Stimulated activated CD8-positive, alpha-beta memory T cell treated with anti-CD3 and anti-CD28 coated beads, Interleukin-4, amount 100 ng/mL, for 48 hours (primary cell): Measurements from ENCODE around the gene SMIM45.
A peak's percentile ranks its signal among the peaks of the same experiment; 100 is the strongest.
"Not testable (repeated sequence)": the region's sequence is repeated elsewhere in the genome, so short reads cannot be mapped to it uniquely, and the experiment has no call there.

Source experiments
- DNase-seq: peaks from one replicate; pipeline ENCODE4 v3.0.0-alpha.2; 2020

SMIM45 gene

DNA sequence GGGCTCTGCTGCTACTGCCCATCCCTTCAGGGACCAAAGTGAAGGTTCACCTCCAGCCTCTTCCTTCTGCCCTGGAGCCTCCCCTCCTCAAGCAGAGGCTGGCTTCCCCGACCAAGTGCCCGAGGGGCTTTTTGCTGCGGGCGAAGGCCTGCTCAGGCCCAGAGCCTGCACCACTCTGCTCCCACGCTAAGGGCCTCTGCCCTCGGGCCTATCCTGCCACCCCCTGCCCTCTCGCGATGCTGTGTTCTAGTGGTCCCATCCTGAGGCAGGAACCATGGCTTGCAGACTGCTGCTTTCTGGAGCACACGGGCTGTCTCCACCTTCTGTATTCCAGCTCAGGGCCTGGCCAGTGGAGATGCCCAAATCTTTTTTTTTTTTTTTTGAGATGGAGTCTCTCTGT lies 16.4 kb upstream of the SMIM45 start:
- no peak for DNase-seq

DNA sequence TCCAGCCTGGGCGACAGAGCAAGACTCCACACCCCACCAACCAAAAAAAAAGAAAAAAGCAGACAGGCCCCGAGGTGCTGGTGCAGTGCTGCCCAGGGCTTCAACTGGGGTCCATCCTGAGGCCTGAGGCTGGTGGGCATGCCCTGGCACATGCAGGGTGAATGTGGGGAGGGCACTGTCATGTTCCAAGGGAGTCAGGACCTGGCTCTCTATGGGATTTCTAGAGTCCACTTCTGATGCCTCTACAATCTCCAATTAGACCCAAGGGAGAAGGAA lies 15.1 kb upstream of the SMIM45 start:
- DNase-seq: no peak

DNA sequence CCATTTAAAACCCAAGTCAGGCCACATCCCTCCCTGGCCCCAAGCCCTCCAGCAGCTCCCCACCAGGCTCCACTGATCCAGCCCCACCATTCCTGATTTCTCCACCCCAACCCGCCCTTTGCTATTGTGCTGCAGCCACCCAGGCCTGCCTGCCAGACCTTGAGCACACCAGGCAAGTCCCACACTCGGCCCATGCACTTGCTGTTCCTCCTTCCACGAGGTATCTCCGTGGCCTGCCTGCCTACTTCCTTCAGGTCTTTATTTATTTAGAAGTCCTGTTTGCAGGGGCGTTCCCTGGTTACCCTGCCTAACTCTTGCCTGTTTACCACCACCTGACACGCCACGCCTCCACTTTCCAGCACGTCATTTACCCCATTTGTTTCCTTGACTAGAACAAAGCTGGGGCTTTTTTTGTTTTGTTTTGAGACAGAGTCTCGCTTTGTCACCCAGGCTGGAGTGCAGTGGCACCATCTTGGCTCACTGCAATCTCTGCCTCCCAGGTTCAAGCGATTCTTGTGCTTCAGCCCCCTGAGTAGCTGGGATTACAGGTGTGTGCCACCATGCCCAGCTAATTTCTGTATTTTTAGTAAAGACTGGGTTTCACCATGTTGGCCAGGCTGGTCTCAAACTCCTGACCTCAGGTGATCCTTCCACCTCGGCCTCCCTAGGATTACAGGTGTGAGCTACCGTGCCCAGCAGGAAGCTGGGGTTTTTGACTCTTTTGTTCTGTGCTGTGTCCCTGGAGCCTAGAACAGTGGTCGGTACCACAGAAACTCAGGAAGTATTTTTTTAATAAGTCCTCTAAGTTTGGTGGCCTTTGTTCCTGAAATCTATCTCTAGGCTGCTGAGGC lies 11.7 kb upstream of the SMIM45 start:
- DNase-seq: peak; percentile 95

DNA sequence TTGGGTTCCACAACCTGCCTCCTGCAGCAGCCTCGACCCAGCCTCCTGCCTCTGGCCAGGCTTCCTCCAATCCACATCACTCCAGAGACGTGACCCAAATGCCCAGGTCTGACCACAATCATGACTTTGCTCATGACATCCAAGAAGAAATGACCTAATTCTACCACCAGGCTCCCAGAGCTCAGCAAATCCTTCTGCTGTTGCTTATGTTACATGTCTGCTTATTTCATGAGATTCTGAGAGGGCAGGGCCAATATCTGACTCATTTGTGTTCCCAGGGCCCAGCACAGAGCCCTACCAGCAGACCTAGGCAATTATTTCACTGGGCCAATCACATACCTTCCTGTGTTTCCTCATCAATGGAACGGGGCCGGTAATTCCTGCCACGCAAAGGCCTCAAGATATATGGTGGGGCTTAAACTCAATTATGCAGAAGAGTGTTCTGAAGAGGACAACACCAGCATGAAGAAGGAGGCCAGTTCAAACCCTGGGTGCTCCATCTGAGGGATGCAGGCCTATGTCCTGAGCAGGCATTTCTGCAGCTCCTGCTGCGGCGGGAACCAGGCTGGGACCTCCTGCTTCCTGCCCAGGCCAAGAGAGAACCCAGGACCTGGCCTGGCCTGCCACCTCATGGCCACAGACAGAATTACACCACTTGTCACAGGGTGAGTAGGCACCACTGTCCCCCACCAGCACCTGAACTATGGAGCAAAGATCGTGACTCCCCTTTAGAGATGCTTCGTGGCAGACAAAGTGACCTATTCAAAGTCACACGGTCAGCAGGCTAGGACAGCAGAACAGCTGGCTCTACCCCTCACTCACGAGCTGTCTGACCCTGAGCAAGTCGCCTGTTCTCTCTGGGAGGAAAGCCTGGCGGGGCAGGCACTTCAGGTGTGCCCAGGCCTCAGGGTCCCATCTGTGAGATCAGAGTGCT lies 10.9 kb upstream of the SMIM45 start:
- peak; percentile 88 for DNase-seq

DNA sequence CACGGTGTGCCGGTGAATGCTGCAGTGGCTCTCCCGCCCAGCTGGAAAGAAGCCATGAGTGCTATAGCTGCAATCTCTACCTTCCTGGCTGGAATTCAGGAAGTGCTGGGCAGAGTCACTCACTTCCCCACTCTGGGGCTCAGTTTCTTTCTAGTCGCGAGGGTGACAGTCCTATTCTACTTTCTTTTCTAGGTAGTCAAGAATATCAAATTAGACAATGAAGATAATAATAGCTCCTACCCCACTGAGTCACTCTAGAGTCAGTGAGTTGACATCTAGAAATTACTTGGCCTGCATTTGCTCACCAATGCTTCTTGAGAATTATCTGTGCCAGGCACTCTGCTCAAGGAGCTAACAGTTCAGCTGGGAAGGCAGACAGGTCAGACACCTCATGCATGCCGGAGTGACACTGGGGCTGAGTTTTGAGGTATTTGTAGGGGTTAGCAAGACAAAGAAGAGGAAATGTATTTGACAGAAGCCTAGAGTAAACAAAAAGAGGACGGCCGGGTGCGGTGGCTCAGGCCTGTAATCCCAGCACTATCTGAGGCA lies 8.2 kb upstream of the SMIM45 start:
- DNase-seq: no peak

DNA sequence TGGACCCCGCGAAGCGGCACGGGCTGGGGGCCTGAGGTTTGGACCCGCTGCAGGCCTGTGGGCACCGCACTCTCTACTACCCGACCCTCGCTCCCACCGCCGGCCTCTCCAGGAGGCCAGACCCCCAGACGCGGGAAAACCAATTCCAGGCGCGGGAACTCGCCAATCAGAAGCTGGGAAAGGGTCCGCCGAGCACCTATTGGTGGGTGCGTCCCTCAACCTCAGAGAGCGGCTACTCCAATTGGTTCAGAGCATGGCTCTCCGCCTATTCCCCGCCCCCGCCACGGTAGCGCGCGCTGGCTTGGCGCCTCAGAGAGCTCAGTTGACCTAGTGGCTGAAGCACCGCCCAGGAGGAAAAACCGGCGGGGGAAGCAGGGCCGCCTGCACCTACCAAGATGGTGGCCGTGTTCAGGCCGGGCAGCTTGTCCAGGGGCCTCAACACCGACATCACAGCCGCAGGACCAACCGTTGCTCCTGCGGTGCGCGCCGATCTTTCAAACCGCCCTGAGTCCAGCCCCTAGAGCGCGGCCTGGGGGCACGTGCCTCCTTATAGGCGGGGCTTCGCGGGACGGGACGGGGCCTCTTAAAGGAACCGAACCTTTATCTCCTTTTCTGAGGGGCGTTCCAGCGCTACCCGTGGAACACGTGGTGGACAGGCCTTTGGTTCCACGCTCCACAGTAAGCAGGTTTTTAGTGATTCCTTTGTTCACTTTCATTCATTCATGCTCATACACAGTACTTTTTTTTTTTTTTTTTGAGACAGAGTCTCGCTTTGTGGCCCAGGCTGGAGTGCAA lies 5.1 kb upstream of the SMIM45 start, which contains the start of gene CENPM:
Gene CENPM, minus strand, starts transcription at position 524 of the 795 bp plus-strand sequence. Its CDS starts 76 bp downstream, at position 448.
- peak; percentile 97 for DNase-seq

DNA sequence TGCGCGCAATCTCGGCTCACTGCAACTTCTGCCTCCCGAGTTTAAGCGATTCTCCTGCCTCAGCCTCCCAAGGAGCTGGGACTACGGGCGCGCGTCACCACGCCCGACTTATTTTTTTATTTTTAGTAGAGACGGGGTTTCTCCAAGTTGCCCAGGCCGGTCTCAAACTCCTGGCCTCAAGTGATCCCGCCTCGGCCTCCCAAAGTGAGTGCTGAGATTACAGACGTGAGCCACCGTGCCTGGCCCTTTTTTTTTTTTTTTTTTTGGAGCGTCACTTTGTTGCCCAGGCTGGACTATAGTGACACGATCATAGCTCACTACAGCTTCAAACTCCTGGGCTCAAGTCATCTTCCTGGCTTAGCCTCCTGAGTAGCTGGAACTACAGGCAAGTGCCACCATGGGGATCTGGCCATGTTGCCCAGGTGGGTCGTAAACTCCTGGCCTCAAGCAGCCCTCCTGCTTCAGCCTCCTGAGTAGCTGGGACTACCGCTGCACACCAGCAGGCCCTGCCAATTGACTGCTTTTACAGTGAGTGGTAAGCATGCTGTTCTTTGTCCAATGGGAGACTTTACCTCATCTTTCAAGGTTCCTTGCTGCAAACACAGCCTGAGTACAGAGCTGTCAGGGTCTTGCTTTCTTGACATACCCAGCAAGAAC lies 4.4 kb upstream of the SMIM45 start:
- DNase-seq: no peak

DNA sequence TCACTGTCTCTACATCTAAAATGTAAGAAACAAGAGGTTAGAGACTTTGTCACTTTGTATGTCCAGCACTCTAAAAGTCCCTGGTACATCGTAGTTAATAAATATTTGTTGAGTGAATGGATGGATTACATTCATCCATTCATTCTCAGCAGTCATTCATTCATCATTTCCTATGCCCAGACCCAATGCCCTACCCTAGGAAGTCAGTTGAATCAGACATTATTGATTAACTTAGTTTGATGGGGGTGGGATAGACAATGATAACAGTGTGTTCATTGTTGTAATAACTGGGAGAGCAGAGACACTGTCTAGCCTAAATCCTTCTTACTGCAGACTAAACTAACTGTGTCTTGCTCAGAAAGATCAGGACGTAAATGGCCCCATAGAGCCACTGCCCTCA lies 3.8 kb upstream of the SMIM45 start:
- DNase-seq: no peak

DNA sequence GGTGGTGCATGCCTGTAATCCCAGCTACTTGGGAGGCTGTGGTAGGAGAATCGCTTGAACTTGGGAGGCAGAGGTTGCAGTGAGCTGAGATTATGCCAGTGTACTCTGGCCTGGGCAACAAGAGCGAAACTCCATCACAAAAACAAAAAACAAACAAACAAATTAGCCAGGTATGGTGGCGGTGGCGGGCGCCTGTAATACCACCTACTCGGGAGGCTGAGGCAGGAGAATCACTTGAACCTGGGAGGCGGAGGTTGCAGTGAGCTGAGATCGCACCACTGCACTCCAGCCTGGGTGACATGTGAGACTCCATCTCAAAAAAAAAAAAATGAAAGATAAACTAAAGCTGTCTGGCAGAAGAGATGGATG lies 3.0 kb upstream of the SMIM45 start:
- DNase-seq: not testable (repeated sequence)

DNA sequence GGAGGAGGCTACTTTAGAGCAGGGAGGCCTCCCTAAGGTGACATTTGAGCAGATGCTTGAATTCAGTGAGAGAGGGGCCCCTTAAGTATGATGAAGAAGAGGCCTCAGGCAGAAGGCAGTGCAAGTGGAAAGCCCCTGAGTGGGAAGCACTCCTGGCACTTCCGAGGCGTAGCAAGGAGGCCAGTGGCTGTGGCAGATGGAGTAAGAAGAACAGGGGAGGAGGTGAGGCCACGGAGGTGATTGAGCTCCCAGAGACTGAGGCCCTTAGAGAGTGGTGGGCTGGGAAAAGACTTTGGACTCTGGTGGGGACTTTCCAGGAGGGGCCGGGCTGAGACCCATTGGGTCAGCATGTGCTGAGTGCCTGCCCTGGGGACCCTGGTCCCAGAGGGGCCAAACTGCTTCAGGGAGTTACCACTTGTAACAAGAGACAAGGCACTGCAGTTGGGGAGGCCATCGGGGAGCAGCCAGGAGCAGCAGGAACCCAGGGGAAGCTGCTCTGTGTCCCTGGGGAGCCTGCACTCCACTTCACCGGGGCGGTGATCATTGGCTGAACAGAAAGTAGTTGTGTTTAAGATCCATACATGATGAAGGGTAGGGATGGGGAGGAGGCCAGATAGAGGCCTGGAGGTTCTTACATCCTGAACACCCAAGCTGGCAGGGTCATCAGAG lies 2.5 kb upstream of the SMIM45 start:
- DNase-seq: no peak

DNA sequence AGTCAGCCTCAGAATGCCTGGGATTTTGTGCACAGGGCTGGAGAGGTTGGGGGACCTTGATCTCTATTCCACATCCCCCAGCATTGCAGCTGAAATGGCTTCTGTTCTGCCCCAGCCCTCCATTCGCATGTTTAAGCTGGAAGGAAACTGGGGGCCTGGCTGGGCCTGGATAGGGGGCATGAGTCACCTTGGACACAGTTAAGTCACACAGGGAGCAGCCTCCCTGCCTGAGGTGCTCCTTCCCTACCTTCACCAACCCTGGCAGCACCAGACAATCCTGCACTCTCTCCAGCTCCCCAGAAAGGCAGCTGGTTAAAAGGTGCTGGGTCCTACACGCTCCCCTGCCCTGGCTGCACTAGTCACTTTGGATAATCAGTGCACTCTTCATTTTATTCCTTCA lies 763 bp downstream of the SMIM45 start:
- DNase-seq: no peak

DNA sequence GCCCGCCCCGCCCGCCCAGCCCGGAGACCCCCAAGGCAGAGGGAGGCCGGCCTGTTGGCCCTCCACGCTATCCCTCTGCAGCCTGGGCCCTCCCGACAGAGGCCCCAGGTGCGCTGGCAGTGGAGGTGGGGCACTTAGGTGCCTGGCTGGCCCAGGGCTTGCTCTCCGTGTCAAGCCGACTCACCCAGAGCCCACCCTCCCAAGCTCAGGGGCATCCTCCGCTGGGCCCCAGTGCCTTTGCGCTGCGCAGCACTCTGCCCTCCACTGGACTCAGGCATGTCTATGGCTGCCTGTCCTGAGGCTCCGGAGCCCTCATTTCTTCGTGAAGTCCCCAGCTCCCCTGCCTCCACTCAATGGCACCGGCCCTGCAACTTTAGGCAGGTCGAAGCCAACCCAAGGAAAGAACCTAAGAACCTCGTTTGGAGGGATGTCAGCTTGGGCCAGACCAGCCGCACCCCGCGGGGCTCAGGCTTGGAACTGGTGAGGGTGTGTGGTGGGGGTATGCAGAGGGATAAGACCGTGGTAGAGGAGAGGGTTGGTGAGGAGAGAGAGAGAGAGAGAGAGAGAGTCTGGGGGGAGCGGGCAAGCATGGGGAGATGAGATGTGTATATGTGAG lies 6.1 kb downstream of the SMIM45 start:
- DNase-seq: no peak

DNA sequence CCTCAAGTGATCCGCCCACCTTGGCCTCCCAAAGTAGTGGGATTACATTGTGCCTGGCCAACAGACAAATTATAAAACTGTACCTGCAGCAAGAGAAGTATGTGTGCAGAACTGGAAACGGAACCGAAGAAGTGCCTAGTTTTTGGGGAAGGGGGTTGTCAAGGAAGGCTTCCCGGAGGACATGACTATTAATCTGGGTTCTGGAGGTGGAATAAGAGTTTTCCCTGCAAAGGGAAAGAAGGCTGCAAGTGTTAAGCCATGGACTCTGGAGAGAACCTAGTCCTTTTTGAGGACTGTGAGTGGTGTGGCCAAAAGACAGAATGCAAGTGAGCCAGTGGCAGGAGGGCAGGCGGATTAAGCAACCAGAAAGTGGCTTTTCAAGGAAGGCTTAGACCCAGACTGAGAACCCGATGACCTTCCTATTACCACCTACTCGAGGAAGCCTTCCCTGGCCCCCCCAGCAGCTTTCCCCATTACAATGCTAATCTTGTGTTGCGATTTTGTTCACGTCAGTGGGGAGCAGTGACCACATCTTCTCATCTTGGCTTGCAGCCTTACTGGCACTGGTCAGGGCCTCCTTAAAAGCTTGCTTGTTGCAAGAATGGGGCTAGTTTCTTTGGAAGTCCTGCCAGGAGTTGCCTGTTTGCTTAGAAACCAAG lies 11.6 kb downstream of the SMIM45 start:
- no peak for DNase-seq

DNA sequence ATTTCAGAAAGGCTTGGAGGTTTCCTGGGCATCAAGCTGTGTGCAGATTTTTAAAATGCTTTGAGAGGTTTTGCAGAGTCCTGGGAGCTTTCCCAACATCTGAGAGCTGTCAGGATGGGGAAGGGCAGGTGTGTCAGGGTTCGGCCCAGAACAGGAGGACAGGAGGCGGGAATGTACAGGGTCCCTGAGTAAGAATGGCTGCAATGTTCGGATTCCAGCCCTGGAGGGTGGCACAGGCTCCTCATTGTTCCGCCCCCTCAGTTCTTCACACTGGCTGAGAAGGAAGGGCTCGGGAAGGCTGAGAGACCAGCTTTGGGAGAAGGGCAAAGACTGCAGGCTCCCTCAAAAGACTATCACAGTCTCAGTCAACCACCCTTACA lies 12.2 kb downstream of the SMIM45 start:
- no peak for DNase-seq

DNA sequence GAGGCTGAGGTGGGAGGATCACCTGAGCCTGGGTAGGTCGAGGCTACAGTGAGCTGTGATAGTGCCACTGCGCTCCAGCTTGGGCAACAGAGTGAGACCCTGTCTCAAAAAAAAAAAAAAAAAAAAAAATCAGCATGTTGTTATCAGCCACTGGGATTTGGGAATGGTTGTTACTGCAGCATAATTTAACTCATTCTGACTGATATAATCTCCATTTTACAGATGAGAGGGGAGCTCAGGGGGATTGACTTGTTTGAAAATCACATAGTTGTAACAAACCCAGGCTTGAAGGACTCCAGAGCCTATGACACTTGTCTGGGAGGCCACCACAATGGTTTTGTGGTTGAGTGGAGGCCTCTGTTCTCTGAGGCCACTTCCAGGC lies 14.3 kb downstream of the SMIM45 start:
- DNase-seq: no peak

DNA sequence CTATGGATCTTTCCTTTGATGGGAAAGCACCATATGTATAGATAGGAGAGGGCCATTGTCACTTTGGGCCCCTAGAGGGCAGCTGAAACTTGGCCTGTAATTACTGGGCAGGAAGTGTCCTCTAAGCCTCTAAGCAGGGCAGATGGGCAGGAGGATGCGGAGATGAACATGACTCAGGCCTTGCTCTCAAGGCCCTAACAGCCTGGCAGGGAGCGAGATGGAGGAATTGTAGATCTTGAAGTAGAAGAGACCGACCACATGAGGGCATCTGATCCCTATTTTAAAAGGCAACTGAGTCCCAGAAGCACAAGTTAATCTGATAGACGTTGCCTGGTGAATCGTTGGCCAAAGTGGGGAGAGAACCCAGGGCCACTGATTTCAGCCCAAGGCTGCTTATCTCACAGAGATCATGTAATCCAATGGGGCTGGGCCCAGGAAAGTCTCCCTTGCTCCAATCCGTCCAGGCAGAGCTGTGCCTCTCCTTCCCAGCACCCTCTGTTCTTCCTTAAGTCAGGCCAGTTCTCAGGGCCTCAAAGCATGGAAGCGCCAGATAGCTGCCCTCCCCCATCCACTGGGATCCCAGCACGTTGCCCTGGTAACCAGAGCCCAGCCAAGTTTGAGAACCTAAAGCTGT lies 14.8 kb downstream of the SMIM45 start:
- DNase-seq: no peak

DNA sequence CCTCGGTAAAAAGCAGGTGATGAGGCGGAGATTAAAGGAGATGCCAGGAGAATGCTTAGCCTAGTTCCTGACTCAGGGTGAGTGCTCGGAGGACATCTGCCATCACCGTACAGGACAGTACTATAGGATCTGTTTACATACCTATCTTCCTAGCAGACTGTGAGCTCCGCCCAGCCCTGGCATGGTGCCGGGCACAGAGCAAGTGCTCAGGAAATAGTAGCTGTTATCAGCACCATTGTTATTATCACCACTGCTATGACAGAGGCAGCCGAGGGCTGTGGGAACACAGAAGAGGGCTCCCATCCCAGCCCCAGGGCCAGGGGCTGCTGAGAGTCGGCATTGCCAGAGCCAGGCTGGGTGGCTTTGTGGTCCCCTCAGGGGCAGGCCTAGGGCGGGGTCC lies 16.7 kb downstream of the SMIM45 start:
- no peak for DNase-seq

DNA sequence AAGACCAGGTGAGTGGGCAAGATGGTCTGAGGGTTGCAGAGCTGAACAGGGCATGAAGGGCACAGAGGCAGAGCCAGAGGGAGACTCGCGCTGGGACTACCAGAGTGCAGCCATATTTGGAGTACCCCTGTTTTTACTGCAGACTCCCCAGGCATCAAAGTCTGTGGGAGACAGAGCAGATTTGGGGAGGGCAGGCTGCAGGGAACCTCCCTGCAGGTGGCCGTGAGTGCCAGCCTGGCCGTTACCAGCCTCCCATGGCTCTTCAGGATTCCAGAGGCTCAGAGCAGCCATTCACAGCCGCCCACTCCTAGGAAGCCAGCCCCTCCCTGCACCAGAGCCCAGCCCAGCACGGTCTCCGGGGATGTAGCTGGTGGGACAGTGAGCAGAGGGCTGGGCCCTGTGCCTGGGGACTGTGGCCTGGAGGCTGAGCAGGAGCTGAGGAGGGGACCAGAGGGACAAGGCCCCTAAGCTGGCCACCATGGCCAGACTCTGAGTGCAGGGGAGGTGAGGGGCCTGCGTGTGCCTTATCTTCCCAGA lies 17.2 kb downstream of the SMIM45 start, which contains the start of gene SEPTIN3:
Gene SEPTIN3, plus strand, starts transcription at position 334 of the 537 bp plus-strand sequence. CDS start 2,050 bp downstream, outside the sequence.
- no peak for DNase-seq

DNA sequence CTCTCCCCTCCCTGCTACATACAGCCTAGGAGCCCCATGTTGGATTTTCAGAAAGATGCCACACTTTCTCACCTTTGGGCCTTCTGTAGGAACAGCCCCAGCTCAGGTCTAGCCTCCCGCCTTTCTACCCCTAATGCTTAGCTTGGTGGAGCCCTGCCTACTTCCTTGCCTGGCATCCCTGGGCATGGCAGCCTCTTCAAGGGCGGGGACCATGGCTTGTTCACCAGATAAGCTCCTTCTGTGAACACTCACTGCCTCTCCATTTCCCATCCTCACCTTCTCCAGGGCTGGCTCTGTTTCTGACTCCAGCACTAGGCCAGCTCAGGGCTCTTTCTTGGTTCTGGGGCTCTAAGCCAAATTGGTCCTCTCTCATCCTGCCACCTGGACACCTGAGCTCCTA lies 18.7 kb downstream of the SMIM45 start:
- DNase-seq: no peak

DNA sequence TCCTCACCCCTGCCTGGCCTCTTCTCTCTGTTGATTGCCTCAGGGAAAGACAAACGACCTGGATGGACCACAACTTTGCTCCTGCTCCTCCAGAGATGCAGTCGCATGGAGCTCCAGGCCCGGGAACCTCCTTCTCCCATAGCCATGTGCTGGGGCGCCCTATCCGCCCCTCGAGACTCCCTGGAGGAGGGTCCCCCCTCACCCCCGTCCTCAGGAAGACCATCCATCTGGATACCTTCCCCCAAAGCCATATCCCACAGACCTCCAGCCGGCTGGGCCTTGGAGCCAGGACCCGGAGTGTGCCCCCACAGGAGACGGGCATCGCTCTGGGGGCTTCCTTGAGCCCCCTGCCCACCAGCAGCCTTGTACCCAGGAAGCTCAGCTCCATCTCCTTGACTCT lies 19.5 kb downstream of the SMIM45 start:
- DNase-seq: no peak
